Hepatocyte (in vitro differentiated cells): ENCODE results near the gene RRP15.

Source experiments
- EZH2 ChIP-seq: fragments of 200-600 bp; sonication (generic); IDR thresholded peaks from 2 replicates; pipeline ENCODE4 v1.6.1; 2016; ENCODE audit warnings: antibody characterized with exemption, mild to moderate bottlenecking, borderline replicate concordance
- EZH2phosphoT487 ChIP-seq: fragments of 200-600 bp; sonication (generic); IDR thresholded peaks from one replicate; pipeline ENCODE4 v1.6.1; 2018; ENCODE audit warnings: antibody characterized with exemption, mild to moderate bottlenecking, low read depth, moderate library complexity; ENCODE audit not compliant: unreplicated experiment, severe bottlenecking
- TF ChIP-seq, protein P1 (sequence below): fragments of 200-600 bp; sonication (generic); IDR thresholded peaks from 2 replicates; pipeline ENCODE4 v1.5.1; 2016; ENCODE audit warnings: antibody characterized with exemption, mild to moderate bottlenecking; ENCODE audit not compliant: poor library complexity

DNA sequence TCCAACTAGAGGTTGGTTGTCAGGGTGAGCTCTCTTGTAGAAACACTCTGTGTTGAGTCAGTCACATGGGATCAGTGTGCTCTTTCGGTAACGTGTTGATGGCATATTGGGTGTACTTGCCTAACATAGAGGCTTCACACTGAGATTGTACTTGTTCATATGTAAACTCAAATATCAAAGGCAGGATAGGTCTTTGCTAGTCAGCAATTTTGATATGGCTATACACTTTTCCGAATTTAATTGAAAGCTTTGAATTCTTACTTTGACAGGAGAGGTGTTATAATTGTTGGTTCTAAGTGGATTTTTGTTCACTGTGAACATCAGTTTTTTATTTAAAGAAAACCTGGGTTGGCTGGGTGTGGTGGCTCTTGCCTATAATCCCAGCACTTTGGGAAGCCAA lies 43.7 kb downstream of the RRP15 start:
- TF ChIP-seq, protein P1, sequence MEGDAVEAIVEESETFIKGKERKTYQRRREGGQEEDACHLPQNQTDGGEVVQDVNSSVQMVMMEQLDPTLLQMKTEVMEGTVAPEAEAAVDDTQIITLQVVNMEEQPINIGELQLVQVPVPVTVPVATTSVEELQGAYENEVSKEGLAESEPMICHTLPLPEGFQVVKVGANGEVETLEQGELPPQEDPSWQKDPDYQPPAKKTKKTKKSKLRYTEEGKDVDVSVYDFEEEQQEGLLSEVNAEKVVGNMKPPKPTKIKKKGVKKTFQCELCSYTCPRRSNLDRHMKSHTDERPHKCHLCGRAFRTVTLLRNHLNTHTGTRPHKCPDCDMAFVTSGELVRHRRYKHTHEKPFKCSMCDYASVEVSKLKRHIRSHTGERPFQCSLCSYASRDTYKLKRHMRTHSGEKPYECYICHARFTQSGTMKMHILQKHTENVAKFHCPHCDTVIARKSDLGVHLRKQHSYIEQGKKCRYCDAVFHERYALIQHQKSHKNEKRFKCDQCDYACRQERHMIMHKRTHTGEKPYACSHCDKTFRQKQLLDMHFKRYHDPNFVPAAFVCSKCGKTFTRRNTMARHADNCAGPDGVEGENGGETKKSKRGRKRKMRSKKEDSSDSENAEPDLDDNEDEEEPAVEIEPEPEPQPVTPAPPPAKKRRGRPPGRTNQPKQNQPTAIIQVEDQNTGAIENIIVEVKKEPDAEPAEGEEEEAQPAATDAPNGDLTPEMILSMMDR = no peak
- TF ChIP-seq EZH2phosphoT487 = no peak
- no peak for TF ChIP-seq EZH2
